ENCODE measurements around the gene MAPK11. TPM values are rescaled to one million over a fixed set of nuclear protein-coding genes. Genes with fewer than 3 reads are reported as not detected.

Gene MAPK11
- total and polyA plus RNA-seq, 9 of the 15 experiments (the other 6 are each of a cell fraction or from before 2014, with no cell fraction given): 0.06 to 14.6 (median 5.3) TPM

- no peak for TF ChIP-seq KAT2B (IDR thresholded peaks at IDR 0.05; ENCODE audit: low read depth, low read length)
- TF ChIP-seq ZKSCAN8 (CRISPR knock-in tag; IDR thresholded peaks at IDR 0.05): no peak
- no peak for TF ChIP-seq HMG20B (CRISPR knock-in tag; IDR thresholded peaks at IDR 0.05)
- no peak for TF ChIP-seq HSF4 (CRISPR knock-in tag; IDR thresholded peaks at IDR 0.05; ENCODE audit: borderline replicate concordance)
- TF ChIP-seq MYNN (IDR thresholded peaks at IDR 0.05): no peak
- no peak for TF ChIP-seq MYNN (CRISPR knock-in tag; IDR thresholded peaks at IDR 0.05)
- no peak for TF ChIP-seq CBX8 (IDR thresholded peaks at IDR 0.05; ENCODE audit: borderline replicate concordance, extremely low read depth, low read depth, low read length, poor library complexity, severe bottlenecking)
- no peak for TF ChIP-seq BCL6 (CRISPR knock-in tag; IDR thresholded peaks at IDR 0.05)
- TF ChIP-seq ZNF316 (IDR thresholded peaks at IDR 0.05): peak; percentile 79
- TF ChIP-seq NR2C2 (CRISPR knock-in tag; IDR thresholded peaks at IDR 0.05): no peak
- TF ChIP-seq NR2C2 (tag; IDR thresholded peaks at IDR 0.05): peak; percentile 44; the same call in 1 of the 2 replicates
- no peak for TF ChIP-seq PML (IDR thresholded peaks at IDR 0.05; ENCODE audit: low read length)
- no peak for TF ChIP-seq JUN (IDR thresholded peaks at IDR 0.05; ENCODE audit: borderline replicate concordance, low read depth, low read length)
- TF ChIP-seq JUN (CRISPR knock-in tag; IDR thresholded peaks at IDR 0.05; ENCODE audit: borderline replicate concordance): no peak
- no peak for TF ChIP-seq ZNF696 (CRISPR knock-in tag; conservative IDR thresholded peaks at IDR 0.05)
- no peak for TF ChIP-seq CREBBP (IDR thresholded peaks at IDR 0.05; ENCODE audit: low read depth, low read length)
- no peak for TF ChIP-seq FOXO4 (CRISPR knock-in tag; IDR thresholded peaks at IDR 0.05)
- TF ChIP-seq KDM1A (IDR thresholded peaks at IDR 0.05): no peak
- TF ChIP-seq HMGXB4 (CRISPR knock-in tag; IDR thresholded peaks at IDR 0.05): no peak
- TF ChIP-seq TOE1 (IDR thresholded peaks at IDR 0.05; ENCODE audit: borderline replicate concordance): no peak
- TF ChIP-seq TOE1 (CRISPR knock-in tag; IDR thresholded peaks at IDR 0.05; ENCODE audit: borderline replicate concordance, low read depth): no peak
- TF ChIP-seq SAP30 (IDR thresholded peaks at IDR 0.05; ENCODE audit: borderline replicate concordance, insufficient read depth, low read depth, low read length, poor library complexity, severe bottlenecking): no peak
- TF ChIP-seq PKNOX1 (IDR thresholded peaks at IDR 0.05): no peak
- no peak for TF ChIP-seq U2AF1 (optimal IDR thresholded peaks at IDR 0.05; ENCODE audit: low read depth, low read length)
- no peak for TF ChIP-seq SP1 (CRISPR knock-in tag; IDR thresholded peaks at IDR 0.05)
Measured at GRCh38 chr22:50305923-50306566, 35.9 kb upstream of the MAPK11 start (continued).

Data from K562 (cell line).